AG10803 (cell line): Measurements from ENCODE around the gene SLC6A13.

Source experiments
- DNase-seq: peaks from one replicate; pipeline ENCODE4 v3.0.0; 2010; ENCODE audit warnings: low read depth
- H3K4me3 ChIP-seq: 2 replicates; pipeline ENCODE4 v1.5.1; 2011; ENCODE audit warnings: mild to moderate bottlenecking, low read length, control low read depth
- TF ChIP-seq, protein P1 (sequence below): conservative IDR thresholded peaks from 2 replicates; pipeline ENCODE4 v1.5.1; 2011; ENCODE audit warnings: mild to moderate bottlenecking, low read length, control low read depth, inconsistent platforms

Gene SLC6A13

DNA sequence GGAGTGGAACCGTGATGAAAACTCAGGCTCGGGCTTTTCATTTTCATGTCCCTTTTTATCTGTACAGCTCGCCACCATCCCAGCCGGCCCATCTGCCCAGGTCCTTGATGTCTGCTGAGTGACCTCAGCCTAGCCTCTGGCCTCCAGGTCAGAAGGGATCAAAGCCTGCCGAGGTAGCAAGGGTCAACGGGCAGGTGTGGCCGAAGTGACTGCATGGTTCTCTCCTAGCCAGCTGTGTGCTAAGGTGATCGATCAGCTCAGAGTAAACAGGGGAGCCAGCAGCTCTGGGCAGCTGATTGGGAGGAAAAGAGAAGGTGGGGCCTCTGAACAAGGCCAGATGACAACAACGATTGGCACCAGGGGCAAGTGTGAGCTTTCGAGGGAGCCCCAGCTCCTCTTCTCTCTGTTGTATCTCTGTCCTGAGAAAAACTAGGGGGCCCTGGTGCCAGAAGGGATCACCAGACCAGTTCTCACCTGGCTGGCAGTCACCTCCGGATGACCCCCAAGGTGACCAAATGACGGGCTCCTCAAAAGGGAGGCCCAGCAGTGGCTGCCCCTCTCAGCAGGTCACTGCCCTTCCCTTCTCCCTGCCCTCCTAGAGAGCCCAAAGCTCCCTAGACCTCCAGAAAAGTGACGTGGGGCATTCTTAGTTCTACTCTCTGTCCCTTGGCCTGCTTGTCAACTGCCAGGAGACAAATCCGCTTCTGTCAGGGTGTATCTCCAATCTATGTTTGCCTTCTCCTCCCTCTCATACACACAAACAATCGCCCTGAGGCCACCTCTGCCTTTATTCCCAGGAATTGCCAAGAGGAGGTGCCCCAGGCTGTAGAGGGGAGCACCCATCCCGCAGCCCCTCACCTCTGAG lies 52.1 kb downstream of the SLC6A13 start:
- H3K4me3 ChIP-seq = no peak overlapping the region
- DNase-seq = no peak
- TF ChIP-seq, protein P1, sequence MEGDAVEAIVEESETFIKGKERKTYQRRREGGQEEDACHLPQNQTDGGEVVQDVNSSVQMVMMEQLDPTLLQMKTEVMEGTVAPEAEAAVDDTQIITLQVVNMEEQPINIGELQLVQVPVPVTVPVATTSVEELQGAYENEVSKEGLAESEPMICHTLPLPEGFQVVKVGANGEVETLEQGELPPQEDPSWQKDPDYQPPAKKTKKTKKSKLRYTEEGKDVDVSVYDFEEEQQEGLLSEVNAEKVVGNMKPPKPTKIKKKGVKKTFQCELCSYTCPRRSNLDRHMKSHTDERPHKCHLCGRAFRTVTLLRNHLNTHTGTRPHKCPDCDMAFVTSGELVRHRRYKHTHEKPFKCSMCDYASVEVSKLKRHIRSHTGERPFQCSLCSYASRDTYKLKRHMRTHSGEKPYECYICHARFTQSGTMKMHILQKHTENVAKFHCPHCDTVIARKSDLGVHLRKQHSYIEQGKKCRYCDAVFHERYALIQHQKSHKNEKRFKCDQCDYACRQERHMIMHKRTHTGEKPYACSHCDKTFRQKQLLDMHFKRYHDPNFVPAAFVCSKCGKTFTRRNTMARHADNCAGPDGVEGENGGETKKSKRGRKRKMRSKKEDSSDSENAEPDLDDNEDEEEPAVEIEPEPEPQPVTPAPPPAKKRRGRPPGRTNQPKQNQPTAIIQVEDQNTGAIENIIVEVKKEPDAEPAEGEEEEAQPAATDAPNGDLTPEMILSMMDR = no peak

DNA sequence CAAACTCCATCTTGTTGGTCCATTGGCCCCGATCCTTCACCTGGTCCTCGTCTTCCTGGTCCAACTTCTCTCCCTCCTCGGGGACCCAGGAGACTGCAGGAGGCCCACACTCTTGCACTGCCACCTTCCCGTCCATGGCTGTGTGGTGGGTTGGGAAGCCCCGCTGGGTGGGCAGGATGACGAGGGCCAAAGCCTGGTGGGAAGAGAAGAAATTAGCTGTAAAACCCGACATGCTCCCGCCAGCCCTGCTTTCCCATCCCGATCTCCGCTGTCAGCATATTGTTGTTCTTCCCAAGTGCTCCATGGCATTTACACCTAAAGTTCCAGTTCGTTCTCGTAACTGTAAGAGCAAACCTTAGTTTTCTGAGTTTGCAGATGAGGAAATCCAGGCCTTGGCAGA lies 52.8 kb downstream of the SLC6A13 start:
- no peak overlapping the region for H3K4me3 ChIP-seq
- DNase-seq = no peak
- TF ChIP-seq, protein P1 = no peak

DNA sequence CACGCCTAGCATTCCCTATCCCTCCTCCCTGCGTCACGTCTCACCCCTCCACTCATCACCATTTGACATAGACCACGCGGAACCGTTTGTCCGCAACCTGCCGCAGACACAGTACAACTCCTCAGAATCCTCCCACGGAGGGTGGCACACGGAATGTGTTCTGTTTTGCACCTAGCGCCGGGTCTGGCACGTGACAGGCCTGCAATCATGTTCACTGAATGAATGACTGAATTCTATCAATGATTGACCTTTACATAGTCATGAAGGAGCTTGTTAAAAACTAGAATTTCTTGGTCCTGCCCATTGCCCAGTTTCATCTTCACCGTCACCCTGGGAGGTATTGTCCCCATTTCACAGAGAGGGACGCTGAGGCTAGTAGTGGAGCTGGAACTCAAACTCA lies 53.4 kb downstream of the SLC6A13 start:
- TF ChIP-seq, protein P1 = no peak
- DNase-seq = no peak
- H3K4me3 ChIP-seq = no peak overlapping the region

DNA sequence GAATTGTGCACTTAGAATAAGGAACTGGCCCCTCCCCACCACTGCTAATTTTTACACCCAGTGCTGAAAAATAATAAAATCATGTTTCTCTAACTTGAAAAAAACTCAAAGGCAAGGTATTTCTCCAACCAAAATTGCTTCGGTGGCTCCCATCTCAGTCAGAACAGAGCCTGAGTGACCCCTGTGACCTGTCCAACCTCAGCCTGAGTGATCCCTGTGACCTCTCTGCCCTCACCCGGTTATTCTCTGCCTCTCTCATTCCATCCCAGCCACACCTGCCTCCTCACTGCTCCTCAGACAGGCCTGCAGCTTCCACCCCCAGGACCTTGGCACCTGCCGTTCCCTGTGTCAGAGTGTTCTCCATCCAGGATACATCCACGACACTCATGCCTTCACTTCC lies 53.8 kb downstream of the SLC6A13 start:
- no peak overlapping the region for H3K4me3 ChIP-seq
- TF ChIP-seq, protein P1 = no peak
- no peak for DNase-seq

DNA sequence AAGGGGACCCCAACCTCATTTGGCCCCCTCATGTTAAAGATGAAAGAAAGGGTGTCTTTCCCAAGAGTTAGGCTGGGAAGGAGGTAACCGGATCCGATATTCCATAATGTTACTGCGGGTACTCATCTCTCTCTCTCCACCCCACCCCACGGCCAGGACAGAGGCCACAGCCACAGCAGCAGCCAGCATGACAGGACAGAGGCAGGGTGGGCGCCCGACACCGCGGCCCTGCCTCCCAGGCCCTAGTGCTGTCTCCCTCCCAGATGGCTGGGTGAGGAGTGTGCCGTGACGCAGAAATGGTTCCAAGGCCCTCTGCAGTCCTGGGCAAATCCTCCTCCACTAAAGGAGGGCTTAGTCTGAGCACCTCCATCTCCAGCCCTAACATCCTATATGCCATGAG lies 54.8 kb downstream of the SLC6A13 start:
- TF ChIP-seq, protein P1 = no peak
- no peak for DNase-seq
- no peak overlapping the region for H3K4me3 ChIP-seq

DNA sequence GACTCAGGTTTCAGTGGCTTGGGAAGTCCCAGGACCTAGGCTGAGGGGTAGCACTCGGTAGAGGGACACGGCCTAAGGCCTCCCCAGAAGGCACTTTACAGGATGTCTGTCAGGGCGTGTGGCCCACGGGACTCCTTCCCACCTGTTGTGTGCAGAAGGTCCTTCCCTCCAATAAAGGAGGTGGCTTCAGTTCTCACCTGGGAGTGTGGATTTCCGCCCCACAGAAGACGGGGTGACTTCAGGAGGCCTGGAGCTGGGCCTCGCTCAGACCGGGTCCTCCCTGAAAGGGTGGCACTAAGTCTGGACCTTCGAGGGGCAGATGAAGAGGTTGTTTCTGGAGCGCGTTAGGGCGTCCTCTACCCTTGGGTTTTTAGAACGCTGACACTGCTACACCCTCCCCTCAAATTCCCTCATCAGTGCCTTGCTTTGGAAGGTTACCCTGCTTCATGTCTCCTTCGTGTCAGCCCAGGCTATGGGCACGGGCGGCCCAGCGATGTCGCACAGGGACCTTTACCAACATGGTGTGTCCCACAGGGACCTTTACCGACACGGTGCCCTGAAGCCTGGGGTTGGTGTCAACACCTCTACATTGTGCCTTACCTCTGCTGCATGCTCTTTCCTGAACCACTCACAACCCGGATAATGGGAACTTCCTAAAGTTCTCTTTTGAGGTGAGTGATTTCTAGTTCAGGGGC lies 55.7 kb downstream of the SLC6A13 start:
- H3K4me3 ChIP-seq = no peak overlapping the region
- DNase-seq = no peak
- TF ChIP-seq, protein P1 = no peak

DNA sequence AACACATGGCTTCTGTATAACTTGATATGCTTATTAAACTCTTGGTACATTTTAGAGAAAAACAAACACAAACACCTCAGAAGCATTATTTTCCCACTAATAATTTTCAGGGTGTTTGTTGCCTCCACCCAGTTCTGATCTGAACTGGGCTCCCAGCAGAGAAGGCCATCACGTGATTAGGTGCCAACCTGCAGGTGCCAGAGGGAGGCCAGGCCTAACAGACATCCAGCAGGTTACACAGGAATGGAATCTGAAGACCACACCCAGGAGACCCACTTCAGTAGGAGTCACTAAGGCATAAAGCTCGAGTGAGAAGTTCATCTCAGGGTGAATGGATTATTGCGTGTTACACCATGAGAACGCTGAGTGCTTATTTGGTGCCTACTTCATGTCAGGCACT lies 57.6 kb downstream of the SLC6A13 start:
- H3K4me3 ChIP-seq = no peak overlapping the region
- no peak for DNase-seq
- TF ChIP-seq, protein P1 = no peak
